ENCODE measurements around the gene KRTAP13-4. TPM values are rescaled to one million over a fixed set of nuclear protein-coding genes. Genes with fewer than 3 reads are reported as not detected.

KRTAP13-4 gene, protein sequence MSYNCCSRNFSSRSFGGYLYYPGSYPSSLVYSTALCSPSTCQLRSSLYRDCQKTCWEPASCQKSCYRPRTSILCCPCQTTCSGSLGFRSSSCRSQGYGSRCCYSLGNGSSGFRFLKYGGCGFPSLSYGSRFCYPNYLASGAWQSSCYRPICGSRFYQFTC
- total RNA-seq: not detected
- not detected for polyA plus RNA-seq

GRCh38 chr21:30430170-30430655 lies at the start of gene KRTAP13-4:
KRTAP13-4 (plus strand) TSS chr21:30430220; CDS start chr21:30430276, 56 bp downstream.
- Histone ChIP-seq H3K4me1 (ENCODE audit: insufficient read depth) (no peaks in the 10 kb centered on the region), H3K27ac (ENCODE audit: low read depth) (no peak within 1 kb of the TSS), H3K4me3 (ENCODE audit: low read depth, low read length) (no peak within 1 kb of the TSS), H3K36me3 (ENCODE audit: insufficient read depth) (no peaks in the 10 kb centered on the region)
- DNase-seq (ENCODE audit: extremely low spot score): no peak
- 83% methylated on average over 9 of the region's 9 CpGs for WGBS

- Histone ChIP-seq H3K4me3 (ENCODE audit: low read depth, low read length) (no peak overlapping the region), H3K4me1 (ENCODE audit: insufficient read depth) (no peaks in the 10 kb centered on the region), H3K36me3 (ENCODE audit: insufficient read depth) (no peaks in the 10 kb centered on the region), H3K27ac (ENCODE audit: low read depth) (no peak overlapping the region)
- WGBS: 42% methylated on average over 1 of the region's 1 CpG
- no peak for DNase-seq (ENCODE audit: extremely low spot score)
Measured at GRCh38 chr21:30382201-30382600, 47.8 kb upstream of the KRTAP13-4 start.

DNA sequence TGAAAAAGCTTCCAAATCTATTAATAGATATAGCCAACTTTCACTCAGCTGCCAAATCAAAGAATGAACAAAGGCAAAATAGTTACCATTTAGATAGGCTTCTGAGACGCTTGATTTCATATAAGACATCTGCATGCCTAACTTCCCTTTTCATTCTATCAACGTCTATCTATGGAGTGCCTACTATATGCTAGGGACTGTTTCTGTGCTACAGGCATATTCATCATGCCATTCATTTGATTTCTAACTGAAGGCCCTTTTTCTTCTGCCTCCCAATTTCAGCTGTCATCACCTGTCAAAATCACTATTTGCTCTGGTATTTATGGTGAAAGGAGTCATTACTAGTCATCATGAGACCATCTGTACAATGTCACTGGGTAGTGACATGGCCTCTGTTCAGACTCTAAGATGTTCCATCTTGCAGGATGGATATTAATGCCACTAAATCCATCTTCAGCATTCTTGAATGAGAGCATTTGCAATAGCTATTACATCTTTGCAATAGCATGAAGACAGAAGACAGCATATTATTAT lies 38.5 kb upstream of the KRTAP13-4 start:
- 67% methylated on average over 2 of the region's 2 CpGs for WGBS
- DNase-seq (ENCODE audit: extremely low spot score): no peak
- Histone ChIP-seq H3K4me3 (ENCODE audit: low read depth, low read length) (no peak overlapping the region), H3K27ac (ENCODE audit: low read depth) (no peak overlapping the region), H3K4me1 (ENCODE audit: insufficient read depth) (no peaks in the 10 kb centered on the region), H3K36me3 (ENCODE audit: insufficient read depth) (no peaks in the 10 kb centered on the region)

GRCh38 chr21:30395731-30396130 lies 34.3 kb upstream of the KRTAP13-4 start, which contains the start of gene KRTAP13-1:
KRTAP13-1 (plus strand) TSS chr21:30396031; CDS start chr21:30396087, 56 bp downstream.
- H3K36me3 ChIP-seq (ENCODE audit: insufficient read depth): no peaks in the 10 kb centered on the region
- WGBS: 68% methylated on average over 4 of the region's 4 CpGs
- H3K4me3 ChIP-seq (ENCODE audit: low read depth, low read length): no peak within 1 kb of the TSS
- H3K27ac ChIP-seq (ENCODE audit: low read depth): no peak within 1 kb of the TSS
- DNase-seq (ENCODE audit: extremely low spot score): no peak
- no peaks in the 10 kb centered on the region for H3K4me1 ChIP-seq (ENCODE audit: insufficient read depth)

DNA sequence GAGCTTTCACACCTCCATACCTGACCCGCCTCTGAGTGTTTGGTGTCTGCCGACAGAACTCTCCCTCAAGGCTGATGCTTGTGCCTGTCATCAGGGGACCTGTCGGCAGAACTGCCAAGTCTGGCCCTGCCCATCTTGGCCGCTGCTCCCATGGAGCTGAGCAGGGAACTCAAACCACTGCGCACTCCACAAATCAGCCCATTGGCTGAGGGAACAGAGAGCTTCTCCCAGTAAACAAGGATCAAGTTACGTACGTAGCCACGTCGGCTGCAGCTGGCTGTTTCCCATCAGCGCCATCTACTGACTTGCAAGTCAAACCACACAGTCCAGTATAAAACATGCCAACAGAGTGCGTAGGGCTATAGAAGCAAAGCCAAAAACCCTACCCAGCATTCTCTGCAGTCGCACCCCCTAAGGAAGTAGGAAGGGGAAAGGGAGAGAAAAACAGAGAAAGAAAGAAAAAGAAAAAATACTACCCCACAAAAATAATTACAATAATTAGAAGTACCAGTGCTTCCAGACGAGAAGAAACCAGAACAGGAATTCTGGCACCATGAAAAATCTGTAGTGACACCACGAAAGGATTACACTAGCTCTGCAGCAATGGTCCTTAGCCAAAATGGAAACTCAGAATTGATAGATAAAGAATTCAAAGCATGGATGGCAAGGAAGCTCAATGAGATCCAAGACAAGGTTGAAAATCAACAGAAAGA lies 21.1 kb upstream of the KRTAP13-4 start:
- no peak overlapping the region for H3K27ac ChIP-seq (ENCODE audit: low read depth)
- no peaks in the 10 kb centered on the region for H3K4me1 ChIP-seq (ENCODE audit: insufficient read depth)
- WGBS: 25% methylated on average over 14 of the region's 14 CpGs
- DNase-seq (ENCODE audit: extremely low spot score): no peak
- no peak overlapping the region for H3K4me3 ChIP-seq (ENCODE audit: low read depth, low read length)
- H3K36me3 ChIP-seq (ENCODE audit: insufficient read depth): no peaks in the 10 kb centered on the region

DNA sequence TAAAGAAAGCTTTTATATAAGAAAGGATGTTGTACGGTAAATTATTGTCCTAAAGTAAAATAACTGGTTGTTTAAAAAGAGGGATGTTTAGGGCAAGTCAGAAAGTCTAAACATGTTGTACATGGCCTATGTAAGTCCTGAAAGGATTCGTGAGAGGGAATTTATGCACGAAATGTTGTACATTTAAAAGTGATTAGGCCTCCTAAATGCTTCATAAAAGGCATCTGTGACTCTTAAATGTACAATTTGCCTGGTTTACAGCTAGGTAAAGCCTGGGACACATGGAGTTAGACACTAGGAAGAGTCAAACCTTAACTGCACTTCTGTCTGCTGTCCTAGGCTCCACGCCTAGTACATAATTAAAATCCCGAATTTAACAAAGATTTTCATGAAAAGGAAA lies 14.0 kb upstream of the KRTAP13-4 start:
- H3K27ac ChIP-seq (ENCODE audit: low read depth): no peak overlapping the region
- whole genome bisulfite sequencing: 80% methylated on average over 5 of the region's 5 CpGs
- no peaks in the 10 kb centered on the region for H3K36me3 ChIP-seq (ENCODE audit: insufficient read depth)
- H3K4me3 ChIP-seq (ENCODE audit: low read depth, low read length): no peak overlapping the region
- H3K4me1 ChIP-seq (ENCODE audit: insufficient read depth): no peaks in the 10 kb centered on the region
- no peak for DNase-seq (ENCODE audit: extremely low spot score)

DNA sequence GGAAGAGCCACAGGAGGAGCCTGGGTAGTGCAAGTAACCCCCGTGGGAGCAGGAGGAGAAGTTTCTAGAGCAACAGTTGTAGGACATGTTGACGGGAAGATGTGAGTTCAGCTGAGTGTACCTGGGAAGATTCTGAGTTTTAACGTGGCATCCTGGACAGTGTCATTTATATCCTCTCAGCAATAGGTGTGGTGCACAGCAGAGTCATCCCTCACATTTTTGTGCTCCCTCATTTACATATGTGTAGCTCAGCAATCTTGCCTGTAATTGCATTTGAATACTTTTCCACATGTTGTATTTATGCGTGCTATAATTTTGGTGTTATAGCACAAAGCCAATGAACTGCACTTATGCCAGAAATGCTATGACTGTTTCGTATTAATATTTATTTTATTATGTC lies 4.2 kb upstream of the KRTAP13-4 start, which contains the start of gene KRTAP13-3:
Gene KRTAP13-3, minus strand, starts transcription at position 101 of the 400 bp plus-strand sequence. Its CDS starts 14 bp downstream, at position 87.
- Histone ChIP-seq H3K27ac (ENCODE audit: low read depth) (no peak within 1 kb of the TSS), H3K36me3 (ENCODE audit: insufficient read depth) (no peaks in the 10 kb centered on the region), H3K4me1 (ENCODE audit: insufficient read depth) (no peaks in the 10 kb centered on the region), H3K4me3 (ENCODE audit: low read depth, low read length) (no peak within 1 kb of the TSS)
- DNase-seq (ENCODE audit: extremely low spot score): no peak
- 82% methylated on average over 5 of the region's 5 CpGs for WGBS

GRCh38 chr21:30426731-30427130 lies 3.3 kb upstream of the KRTAP13-4 start:
- Histone ChIP-seq H3K4me3 (ENCODE audit: low read depth, low read length) (no peak overlapping the region), H3K27ac (ENCODE audit: low read depth) (no peak overlapping the region), H3K4me1 (ENCODE audit: insufficient read depth) (no peaks in the 10 kb centered on the region), H3K36me3 (ENCODE audit: insufficient read depth) (no peaks in the 10 kb centered on the region)
- WGBS: 49% methylated on average over 3 of the region's 3 CpGs
- no peak for DNase-seq (ENCODE audit: extremely low spot score)

DNA sequence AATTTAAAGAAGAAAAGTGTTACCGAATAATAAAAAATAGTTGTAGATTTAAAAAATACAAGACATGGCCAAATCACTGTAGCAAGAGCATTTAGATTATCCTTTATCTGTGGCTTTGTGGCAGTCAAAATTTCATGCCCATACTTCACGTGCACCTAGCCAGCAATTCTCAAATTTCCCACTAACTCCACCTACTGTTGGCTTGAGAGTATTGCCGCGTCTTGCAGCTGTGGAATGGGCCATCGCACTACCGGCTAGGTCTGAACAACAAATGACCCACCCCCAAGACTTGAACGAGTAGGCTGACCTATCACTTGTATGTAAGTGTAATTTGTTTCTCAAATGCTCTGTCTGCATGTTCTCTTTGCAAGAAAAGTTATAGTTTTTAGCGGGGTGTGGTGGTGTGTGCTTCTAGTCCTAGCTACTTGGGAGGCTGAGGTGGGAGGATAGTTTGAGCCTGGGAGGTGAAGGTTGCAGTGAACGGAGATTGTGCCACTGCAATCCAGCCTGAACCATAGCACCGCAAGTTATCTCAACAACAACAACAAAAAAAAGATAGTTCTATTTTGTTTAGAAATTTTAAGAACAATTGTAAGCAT lies 4.1 kb downstream of the KRTAP13-4 start:
- no peak overlapping the region for H3K27ac ChIP-seq (ENCODE audit: low read depth)
- H3K36me3 ChIP-seq (ENCODE audit: insufficient read depth): no peaks in the 10 kb centered on the region
- WGBS: 30% methylated on average over 10 of the region's 10 CpGs
- H3K4me1 ChIP-seq (ENCODE audit: insufficient read depth): no peaks in the 10 kb centered on the region
- no peak overlapping the region for H3K4me3 ChIP-seq (ENCODE audit: low read depth, low read length)
- DNase-seq (ENCODE audit: extremely low spot score): no peak

- Histone ChIP-seq H3K4me3 (ENCODE audit: low read depth, low read length) (no peak overlapping the region), H3K4me1 (ENCODE audit: insufficient read depth) (no peaks in the 10 kb centered on the region), H3K36me3 (ENCODE audit: insufficient read depth) (no peaks in the 10 kb centered on the region), H3K27ac (ENCODE audit: low read depth) (no peak overlapping the region)
- DNase-seq (ENCODE audit: extremely low spot score): no peak
- WGBS: 80% methylated on average over 3 of the region's 3 CpGs
Measured at GRCh38 chr21:30437010-30437565, 7.1 kb downstream of the KRTAP13-4 start.

DNA sequence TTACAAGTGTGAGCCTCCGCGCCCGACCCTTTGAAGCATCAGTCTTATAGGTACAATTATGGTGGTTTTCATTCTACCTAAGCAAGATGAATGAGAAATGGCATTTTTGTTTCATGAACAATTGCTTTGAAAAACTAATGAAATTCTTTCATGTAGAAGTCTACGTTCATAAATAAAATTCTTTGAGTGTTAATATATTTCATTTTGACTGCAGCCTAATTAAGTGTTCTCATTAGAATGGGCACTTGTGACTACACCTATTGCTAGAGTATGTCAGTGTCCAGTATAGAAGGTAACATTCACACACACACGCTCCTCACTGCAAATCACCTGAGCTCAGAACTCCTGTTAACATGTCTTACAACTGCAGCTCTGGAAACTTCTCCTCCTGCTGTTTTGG lies 10.0 kb downstream of the KRTAP13-4 start, which contains the start of gene KRTAP15-1:
Gene KRTAP15-1, plus strand, starts transcription at position 301 of the 400 bp plus-strand sequence. Its CDS starts 53 bp downstream, at position 354.
- DNase-seq (ENCODE audit: extremely low spot score): no peak
- no peaks in the 10 kb centered on the region for H3K36me3 ChIP-seq (ENCODE audit: insufficient read depth)
- H3K27ac ChIP-seq (ENCODE audit: low read depth): no peak within 1 kb of the TSS
- H3K4me3 ChIP-seq (ENCODE audit: low read depth, low read length): no peak within 1 kb of the TSS
- H3K4me1 ChIP-seq (ENCODE audit: insufficient read depth): no peaks in the 10 kb centered on the region
- 94% methylated on average over 5 of the region's 5 CpGs for WGBS

DNA sequence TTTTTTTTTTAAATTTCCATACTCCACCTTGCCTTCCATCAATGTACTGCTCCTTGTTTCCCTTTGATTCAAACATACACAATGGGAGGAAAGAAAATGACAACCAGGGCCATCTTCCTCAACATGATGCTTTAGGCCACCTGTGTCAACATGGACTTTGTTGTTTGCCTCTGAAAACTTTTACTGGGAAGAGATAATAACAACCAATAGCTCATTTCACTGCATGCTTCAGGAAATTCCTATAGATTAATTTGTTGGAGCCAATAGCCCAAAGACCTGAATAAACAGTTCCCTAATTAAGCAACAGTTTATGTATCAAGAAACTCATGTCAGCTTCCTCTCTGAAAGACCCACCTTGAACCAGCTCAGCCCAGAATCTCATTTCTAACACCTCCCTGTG lies 13.2 kb downstream of the KRTAP13-4 start:
- no peak for DNase-seq (ENCODE audit: extremely low spot score)
- no peaks in the 10 kb centered on the region for H3K36me3 ChIP-seq (ENCODE audit: insufficient read depth)
- no peak overlapping the region for H3K4me3 ChIP-seq (ENCODE audit: low read depth, low read length)
- no peak overlapping the region for H3K27ac ChIP-seq (ENCODE audit: low read depth)
- no peaks in the 10 kb centered on the region for H3K4me1 ChIP-seq (ENCODE audit: insufficient read depth)

DNA sequence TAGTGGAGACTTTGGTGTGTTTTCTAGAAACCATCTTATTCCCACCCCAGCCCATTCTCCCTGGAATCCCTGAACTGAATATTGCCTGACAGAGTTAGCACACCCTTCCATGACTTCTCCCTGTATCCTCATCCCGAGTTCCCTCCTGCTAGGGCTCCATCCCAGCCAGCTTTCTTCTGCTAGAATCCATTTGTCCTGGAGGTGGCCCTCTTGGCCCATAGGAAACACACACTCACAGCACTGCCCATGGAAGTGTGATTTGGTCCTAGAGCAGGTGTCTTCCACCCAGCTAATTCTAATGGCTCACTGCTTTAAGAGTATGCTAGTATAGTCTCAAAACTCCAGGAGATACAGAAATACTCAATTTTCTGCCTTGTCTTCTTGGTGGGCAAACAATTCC lies 14.2 kb downstream of the KRTAP13-4 start:
- H3K27ac ChIP-seq (ENCODE audit: low read depth): no peak overlapping the region
- WGBS: 60% methylated on average over 1 of the region's 1 CpG
- DNase-seq (ENCODE audit: extremely low spot score): no peak
- H3K4me1 ChIP-seq (ENCODE audit: insufficient read depth): no peaks in the 10 kb centered on the region
- H3K36me3 ChIP-seq (ENCODE audit: insufficient read depth): no peaks in the 10 kb centered on the region
- no peak overlapping the region for H3K4me3 ChIP-seq (ENCODE audit: low read depth, low read length)

All from urinary bladder (tissue), 4 donors.